Stimulated activated CD8-positive, alpha-beta memory T cell treated with anti-CD3 and anti-CD28 coated beads, Interleukin-2, amount 100 ng/mL, for 48 hours (primary cell): Measurements from ENCODE around the gene MDFI.

Source experiments
- DNase-seq, 2 donors: peaks; one replicate each; pipeline ENCODE4 v3.0.0-alpha.2; 2020; ENCODE audit warnings: low read depth in 2 of 2

The MDFI gene

DNA sequence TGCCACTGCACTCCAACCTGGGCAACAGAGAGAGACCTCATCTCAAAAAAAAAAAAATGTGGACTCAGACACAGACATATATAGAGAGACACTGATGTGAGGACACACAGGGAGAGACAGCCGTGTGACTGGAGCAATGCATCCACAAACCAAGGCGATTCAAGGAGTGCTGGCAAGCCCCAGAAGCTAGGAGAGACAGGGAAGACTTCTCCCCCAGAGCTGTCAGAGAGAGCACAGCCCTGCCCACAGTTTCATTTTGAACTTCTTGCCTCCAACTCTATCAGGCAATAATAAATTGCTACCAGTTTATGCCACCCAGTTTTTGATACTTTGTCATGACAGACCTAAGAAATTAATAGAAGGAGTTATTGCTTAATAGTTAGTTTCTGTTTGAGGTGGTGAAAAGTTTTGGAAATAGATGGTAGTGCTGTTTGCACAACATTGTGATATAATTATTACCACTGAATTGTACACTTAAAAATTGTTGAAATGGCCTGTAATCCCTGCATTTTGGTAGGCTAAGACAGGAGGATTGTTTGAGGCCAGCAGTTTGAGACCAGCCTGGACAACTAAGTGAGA is 5.1 kb upstream of the MDFI start:
- DNase-seq: no peak

GRCh38 chr6:41634657-41635056 is 3.6 kb upstream of the MDFI start:
- no peak for DNase-seq

DNA sequence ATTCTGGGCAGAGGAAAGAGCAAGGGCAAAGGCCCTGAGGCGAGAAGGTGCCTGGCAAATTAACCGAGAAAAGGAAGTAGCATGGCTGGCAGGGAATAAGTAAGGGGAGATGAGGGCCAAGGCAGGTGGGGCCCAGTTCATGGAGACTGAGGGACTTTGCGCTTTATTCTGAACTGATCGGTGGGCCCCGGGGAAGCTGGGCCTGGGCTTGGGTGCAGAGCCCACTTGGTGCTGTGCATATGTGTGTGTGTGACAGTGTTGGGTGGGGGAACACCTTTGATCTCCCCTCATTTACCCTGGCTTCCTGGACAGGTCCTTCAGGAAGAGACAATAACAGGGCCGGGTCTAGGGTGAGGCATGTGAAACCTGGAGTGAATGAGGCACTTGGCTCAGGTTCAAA is 2.9 kb upstream of the MDFI start:
- no peak for DNase-seq

GRCh38 chr6:41636833-41637193 is 1.5 kb upstream of the MDFI start:
- no peak for DNase-seq

GRCh38 chr6:41637194-41638001 is 870 bp upstream of the MDFI start:
- DNase-seq: no peak

DNA sequence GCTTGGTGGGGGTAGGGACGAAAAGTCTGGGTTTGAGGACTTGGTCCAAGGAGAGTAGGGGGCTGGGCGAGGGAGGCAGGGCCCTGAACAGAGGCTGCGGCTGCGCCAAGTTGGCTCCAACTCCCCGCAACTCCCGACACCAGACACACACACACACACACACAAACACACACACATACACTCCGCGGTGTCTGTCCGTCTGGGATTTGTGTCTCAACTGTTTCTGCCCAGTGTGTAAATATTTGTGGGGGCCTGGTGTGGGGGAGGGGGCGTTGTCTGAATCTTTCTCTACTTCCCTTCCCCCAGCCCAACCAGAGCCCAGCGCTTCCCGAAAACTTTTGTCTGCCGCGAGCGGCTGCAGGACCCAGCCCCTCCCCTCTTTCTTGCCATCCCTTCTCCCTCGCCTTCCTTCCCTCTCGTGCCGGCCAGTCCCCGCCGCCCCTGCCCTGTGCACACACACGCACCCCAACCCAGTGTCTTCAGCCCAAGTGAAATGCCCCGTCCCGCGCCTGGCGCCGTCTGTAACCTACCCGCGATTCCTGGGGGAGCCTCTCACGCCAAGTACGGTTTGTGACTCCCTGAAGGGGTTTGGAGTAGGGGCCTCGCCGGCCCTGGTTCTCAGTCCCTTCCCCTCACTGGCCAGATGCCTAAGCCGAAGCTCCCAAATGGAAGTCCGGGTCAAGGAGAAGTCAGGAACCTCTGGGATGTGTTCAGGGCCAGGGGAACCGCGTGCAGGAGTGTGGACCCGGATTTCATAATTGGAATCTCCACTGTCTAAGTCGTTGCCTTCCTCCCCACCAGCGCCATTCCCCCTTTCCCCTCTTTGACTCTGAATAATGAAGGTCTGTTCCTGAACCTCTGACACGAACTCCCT is 904 bp downstream of the MDFI start:
- DNase-seq: no peak

DNA sequence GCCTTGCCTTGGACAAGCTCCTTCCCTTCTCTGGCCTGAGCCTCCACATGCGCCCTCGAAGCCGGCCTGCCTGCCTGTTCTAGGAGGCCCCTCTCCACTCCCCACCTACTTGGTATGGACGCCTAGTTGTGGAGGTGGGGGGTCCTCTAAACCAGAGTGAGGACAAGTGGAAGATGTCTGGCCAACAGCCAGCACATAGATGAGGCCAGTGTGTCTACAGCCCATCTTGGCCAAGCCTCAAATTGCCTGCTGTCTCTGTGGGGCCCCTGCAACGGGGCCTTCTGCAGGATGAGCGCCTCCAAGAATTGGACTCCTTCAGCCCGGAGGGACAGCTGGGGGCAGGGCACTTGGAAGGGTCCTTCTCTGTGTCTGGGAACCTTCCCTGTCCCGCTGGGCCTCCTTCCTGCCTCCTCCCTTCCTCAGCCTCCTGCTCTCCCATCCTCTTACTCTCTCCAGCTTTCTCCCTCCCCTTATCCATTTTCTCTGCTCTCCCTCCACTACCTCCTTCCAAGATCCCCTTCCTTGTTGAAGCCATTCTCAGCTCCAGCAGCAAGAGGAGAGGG is 1.6 kb downstream of the MDFI start:
- DNase-seq: no peak

GRCh38 chr6:41640426-41640825 is 2.2 kb downstream of the MDFI start:
- no peak for DNase-seq

GRCh38 chr6:41641352-41641925 is 3.2 kb downstream of the MDFI start:
- no peak for DNase-seq

DNA sequence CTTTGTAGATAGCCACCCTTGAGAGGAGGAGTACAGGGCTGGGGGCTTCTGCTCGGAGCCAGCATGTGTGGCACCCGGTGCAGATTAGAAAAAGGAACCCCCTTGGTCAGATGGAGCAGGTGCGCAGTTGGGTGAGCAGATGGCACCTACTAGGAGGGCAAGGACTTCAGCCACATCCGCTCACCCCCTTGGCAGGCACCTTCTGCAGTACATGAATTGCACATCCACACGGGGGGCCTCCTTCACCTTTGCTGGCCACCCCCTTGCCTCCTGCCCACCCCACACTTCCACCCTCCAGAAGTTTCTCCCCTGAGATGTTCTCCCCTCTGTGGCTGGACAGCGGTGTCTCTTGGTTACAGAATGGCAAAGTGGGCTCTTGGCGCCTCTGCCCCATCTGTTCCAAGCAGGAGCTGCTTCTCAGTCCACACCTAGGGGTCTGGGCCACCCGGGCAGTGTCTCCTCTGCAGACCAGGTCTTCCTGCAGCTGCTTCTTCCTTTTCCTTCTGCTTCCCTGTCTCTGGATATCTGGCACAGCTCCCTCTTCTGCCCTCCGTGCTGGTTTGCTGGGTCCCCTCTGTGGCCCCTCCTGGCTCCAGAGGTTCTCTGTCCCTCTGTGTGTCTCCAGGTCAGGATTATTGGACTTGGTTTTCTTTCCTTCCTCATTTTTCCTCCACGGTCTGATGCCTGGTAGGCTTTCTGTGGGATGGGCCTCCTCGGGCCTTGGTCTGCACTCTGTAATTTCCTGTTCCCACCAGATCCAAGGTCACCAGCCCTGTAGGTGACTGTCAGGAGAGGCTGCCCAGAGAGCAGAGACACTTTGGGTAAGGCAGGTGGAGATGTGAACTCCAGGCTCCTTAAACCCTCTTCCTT is 4.1 kb downstream of the MDFI start:
- DNase-seq: no peak

- DNase-seq: no peak
Measured at GRCh38 chr6:41642960-41643898, 5.0 kb downstream of the MDFI start.

DNA sequence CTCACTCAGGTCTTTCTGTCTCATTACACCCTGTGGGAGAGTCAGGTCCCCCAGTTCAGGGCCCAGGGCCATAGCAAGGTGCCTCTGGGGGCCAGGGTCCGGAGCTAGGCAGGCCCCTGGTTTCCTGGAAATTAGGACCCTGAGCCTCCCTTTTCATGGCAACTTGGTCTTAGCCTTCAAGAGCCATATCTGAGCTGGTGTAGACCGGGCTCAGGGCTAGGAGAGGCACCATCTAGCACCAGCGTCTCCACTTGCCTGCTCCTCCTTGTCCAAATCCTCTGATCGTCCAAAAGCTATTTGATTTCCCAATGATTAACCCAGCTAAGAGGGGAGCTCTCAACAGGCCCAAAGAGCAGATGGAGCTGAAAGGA is 5.6 kb downstream of the MDFI start:
- DNase-seq: no peak

GRCh38 chr6:41644297-41644879 is 6.1 kb downstream of the MDFI start:
- no peak for DNase-seq

- no peak for DNase-seq
Measured at GRCh38 chr6:41645007-41645618, 6.8 kb downstream of the MDFI start.

DNA sequence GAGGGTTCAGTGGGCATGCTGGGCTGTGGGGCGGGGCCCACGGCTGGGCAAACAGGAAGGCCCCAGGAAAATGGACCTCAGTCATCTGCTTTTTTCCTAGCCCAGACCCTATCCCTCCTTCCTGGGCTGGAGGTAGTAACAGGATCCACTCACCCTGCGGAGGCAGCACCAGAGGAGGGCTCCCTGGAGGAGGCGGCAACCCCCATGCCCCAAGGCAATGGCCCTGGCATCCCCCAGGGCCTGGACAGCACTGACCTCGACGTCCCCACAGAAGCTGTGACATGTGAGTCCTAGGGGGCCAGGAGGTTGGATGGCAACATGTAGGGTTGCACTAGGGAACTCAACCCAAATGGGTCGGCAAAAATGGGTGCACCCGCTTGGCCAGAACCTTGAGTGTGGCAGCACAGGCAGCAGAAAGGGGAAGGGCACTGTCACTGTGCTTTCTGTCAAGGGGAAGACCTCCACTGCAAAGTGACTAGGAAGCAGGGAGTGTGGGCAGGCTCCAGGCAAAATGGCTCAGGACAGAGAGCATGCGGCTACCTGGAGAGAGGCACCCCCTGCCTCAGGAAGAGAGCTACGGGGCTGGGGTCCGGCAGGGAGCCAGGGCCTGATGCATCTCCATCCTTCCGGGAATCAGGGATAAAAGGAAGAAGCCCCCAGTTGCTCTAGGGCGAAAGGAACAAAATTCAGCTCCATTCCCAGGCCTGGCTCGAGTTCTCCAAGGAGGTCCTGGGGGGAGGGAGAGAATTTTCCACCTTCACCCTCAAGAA is 7.9 kb downstream of the MDFI start:
- DNase-seq: no peak

GRCh38 chr6:41647061-41647511 is 8.8 kb downstream of the MDFI start:
- no peak for DNase-seq

DNA sequence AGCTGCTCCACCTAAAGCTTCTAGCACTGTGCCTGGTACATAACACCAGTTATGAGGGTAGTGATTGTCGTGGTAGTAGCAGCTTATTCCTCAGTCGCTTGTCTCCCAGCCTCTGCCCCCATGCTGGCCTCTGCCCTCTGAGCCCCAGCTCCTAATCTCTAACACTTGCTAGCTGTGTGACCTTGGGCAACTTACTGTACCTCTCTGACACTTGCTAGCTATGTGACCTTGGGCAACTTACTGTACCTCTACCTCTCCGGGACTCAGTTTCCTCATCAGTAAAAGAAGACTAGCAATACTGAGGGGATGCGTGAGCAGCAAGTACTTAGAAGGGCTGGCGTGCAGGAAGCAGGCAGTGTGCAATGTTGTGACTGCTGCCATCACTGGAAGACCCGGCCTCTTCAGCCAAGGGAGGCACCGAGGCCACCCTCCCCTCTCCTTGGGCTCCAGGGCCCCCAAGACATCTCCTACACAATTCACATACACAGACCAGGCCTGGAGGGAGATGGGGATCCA is 9.9 kb downstream of the MDFI start:
- no peak for DNase-seq

DNA sequence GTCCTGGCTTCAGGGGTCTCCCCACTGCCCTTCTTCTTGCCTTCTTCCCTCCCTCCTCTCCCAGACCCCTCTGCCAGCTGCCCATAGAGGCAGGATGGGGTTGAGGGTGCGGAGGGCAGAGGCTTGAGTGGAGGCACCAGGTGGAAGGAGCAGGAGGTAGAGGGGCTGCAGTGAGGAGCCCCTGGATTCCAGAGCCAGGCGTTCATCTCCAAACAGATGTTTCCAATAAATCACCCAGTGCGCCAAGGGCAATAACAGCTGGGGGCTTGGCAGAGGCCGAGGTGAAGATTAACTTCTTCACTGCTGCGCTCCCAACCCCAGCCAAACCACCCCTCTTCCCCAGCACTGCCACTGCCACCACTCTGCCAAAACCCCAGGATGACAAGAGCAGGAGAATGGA is 10.7 kb downstream of the MDFI start:
- no peak for DNase-seq
